Motor neuron (in vitro differentiated cells): ENCODE measurements around the gene XAF1. TPM values are rescaled to one million over a fixed set of nuclear protein-coding genes. Genes with fewer than 3 reads are reported as not detected.
"Not testable (repeated sequence)": the region's sequence is repeated elsewhere in the genome, so short reads cannot be mapped to it uniquely, and the experiment has no call there.

Experiments
- ATAC-seq, 8 experiments: fragments of 200-7000 bp; cut with Tn5 transposase; replicated peaks in 6 of 8; 2 replicates each; pipeline ENCODE4 v1.8.0; 2021; ENCODE audit warnings: mild to moderate bottlenecking in 8 of 8, moderate library complexity in 8 of 8
- H3K27ac ChIP-seq, 2 donors: fragments of 250-450 bp; sonication (Bioruptor Pico); 2 replicates each; pipeline ENCODE4 v1.9.0; 2021; ENCODE audit warnings: antibody characterized with exemption in 2 of 2, mild to moderate bottlenecking in 2 of 2, moderate library complexity in 1 of 2
- H3K4me1 ChIP-seq, 2 donors: fragments of 250-450 bp; sonication (Bioruptor Pico); replicated peaks in 1 of 2; 2 replicates each; pipeline ENCODE4 v1.6.1; 2021; ENCODE audit warnings: antibody characterized with exemption in 2 of 2, mild to moderate bottlenecking in 2 of 2, moderate library complexity in 1 of 2
- H3K4me3 ChIP-seq, 5 donors: fragments of 250-450 bp; sonication (Bioruptor Pico); 2 replicates each; pipeline ENCODE4 v1.9.0; 2021; ENCODE audit warnings: antibody characterized with exemption in 5 of 5, mild to moderate bottlenecking in 5 of 5, moderate library complexity in 4 of 5
- WGBS, 10 experiments: fragments of 450-650 bp; shearing (Covaris generic); methylation state at CpG; one replicate each; pipeline ENCODE4 v1.0.0; 2022; 5-methylcytosine and 5-hydroxymethylcytosine counted together
- in situ Hi-C, 9 experiments: fragments of 400-800 bp; cut with MboI; loops; one replicate each; pipeline ENCODE4 v1.15.0; 2021; ENCODE audit warnings: low sequenced_read_pairs in 9 of 9, low pct_unique_long_range_greater_than_20kb in 2 of 9; ENCODE audit not compliant: unreplicated experiment in 9 of 9
- total RNA-seq, 8 experiments: library from RNA; unstranded; fragments of 300-600 nt; gene quantifications; 2 replicates each; pipeline versions ENCODE4 v1.2.3 to v1.2.4, GENCODE V29; 2022

The XAF1 gene
- total RNA-seq, 8 experiments from 2014 or later: 0.27 to 56.7 (median 5.6) TPM; not detected in 1

GRCh38 chr17:6761779-6762178 lies 5.9 kb downstream of the XAF1 start:
- peak in 3 of 8 experiments; percentile 45 to 97 (median 69) for ATAC-seq
- Histone ChIP-seq H3K27ac (no peak overlapping the region), H3K4me3 (no peak overlapping the region), H3K4me1 (peaks cover 0 to 8% of the 10 kb centered on the region in 2 donors)
- WGBS, 10 experiments: 20 to 84% (median 63%) methylated on average over 1 to 8 of the region's 8 CpGs; no CpG with 5 or more reads in 4 of the 10 experiments
- in situ Hi-C loops: loop anchor here in 1 of 9 experiments (10.0 kb wide), 1 partner anchor 97 kb away; no protein-coding TSS in a partner anchor

GRCh38 chr17:6768447-6768846 lies 12.6 kb downstream of the XAF1 start:
- in situ Hi-C loops: loop anchor here in 1 of 9 experiments (10.0 kb wide), 1 partner anchor 104 kb away; no protein-coding TSS in a partner anchor
- H3K4me1 ChIP-seq: no peaks in the 10 kb centered on the region
- 56 to 100% (median 83%) methylated on average over 1 to 2 of the region's 2 CpGs for WGBS, 10 experiments
- ATAC-seq: no peak
- H3K27ac ChIP-seq: no peak overlapping the region
- no peak overlapping the region for H3K4me3 ChIP-seq

- H3K4me1 ChIP-seq: peaks cover 0 to 4% of the 10 kb centered on the region in 2 donors
- no peak overlapping the region for H3K4me3 ChIP-seq
- ATAC-seq: no peak
- 40 to 100% (median 56%) methylated on average over 1 of the region's 1 CpG; no CpG with 5 or more reads in 3 of the 10 experiments for WGBS, 10 experiments
- in situ Hi-C loops: no loop called here
- no peak overlapping the region for H3K27ac ChIP-seq
These were observed 16.2 kb downstream of the XAF1 start for GRCh38 chr17:6772016-6772415.

- in situ Hi-C loops, H3K27ac ChIP-seq, H3K4me1 ChIP-seq, H3K4me3 ChIP-seq, ATAC-seq: not testable (repeated sequence)
- WGBS, 10 experiments: 30 to 97% (median 83%) methylated on average over 2 to 7 of the region's 8 CpGs; no CpG with 5 or more reads in 1 of the 10 experiments
These were observed 19.1 kb downstream of the XAF1 start for GRCh38 chr17:6774906-6775305.

GRCh38 chr17:6775871-6776405 lies 20.1 kb downstream of the XAF1 start, which contains the start of gene FBXO39:
FBXO39 (plus strand) TSS chr17:6776215; CDS start chr17:6779869, 3,654 bp downstream.
- WGBS, 10 experiments: 0 to 25% (median 4%) methylated on average over 4 to 11 of the region's 49 CpGs; no CpG with 5 or more reads in 6 of the 10 experiments
- peak in 1 of 8 experiments; percentile 60 for ATAC-seq
- no peak within 1 kb of the TSS for H3K4me3 ChIP-seq

GRCh38 chr17:6779411-6779810 lies 23.6 kb downstream of the XAF1 start:
- WGBS, 10 experiments: 0 to 60% (median 36%) methylated on average over 1 to 2 of the region's 2 CpGs; no CpG with 5 or more reads in 4 of the 10 experiments
- no peak overlapping the region for H3K4me3 ChIP-seq
- peaks cover 0 to 4% of the 10 kb centered on the region in 2 donors for H3K4me1 ChIP-seq
- H3K27ac ChIP-seq: no peak overlapping the region
- in situ Hi-C loops: no loop called here
- ATAC-seq: no peak

More at GRCh38 chr17:6775871-6776405, 20.1 kb downstream of the XAF1 start, which contains the start of gene FBXO39:
- in situ Hi-C loops: no loop called here
- H3K27ac ChIP-seq: no peak within 1 kb of the TSS
- H3K4me1 ChIP-seq: peaks cover 0 to 4% of the 10 kb centered on the region in 2 donors

GRCh38 chr17:6780001-6780400 lies 24.2 kb downstream of the XAF1 start:
- no peak for ATAC-seq
- Histone ChIP-seq H3K4me3 (no peak overlapping the region), H3K4me1 (peaks cover 0 to 4% of the 10 kb centered on the region in 2 donors), H3K27ac (no peak overlapping the region)
- in situ Hi-C loops: no loop called here
- WGBS, 10 experiments: 48 to 83% (median 62%) methylated on average over 1 to 6 of the region's 8 CpGs; no CpG with 5 or more reads in 1 of the 10 experiments

GRCh38 chr17:6780886-6781285 lies 25.0 kb downstream of the XAF1 start:
- in situ Hi-C loops: no loop called here
- ATAC-seq: no peak

GRCh38 chr17:6782244-6782643 lies 26.4 kb downstream of the XAF1 start:
- Histone ChIP-seq H3K4me1 (no peaks in the 10 kb centered on the region), H3K4me3 (no peak overlapping the region), H3K27ac (no peak overlapping the region)
- 83 to 96% (median 90%) methylated on average over 2 to 4 of the region's 4 CpGs for WGBS, 10 experiments
- no peak for ATAC-seq
- in situ Hi-C loops: no loop called here

More at GRCh38 chr17:6780886-6781285, 25.0 kb downstream of the XAF1 start:
- Histone ChIP-seq H3K4me1 (peaks cover 0 to 3% of the 10 kb centered on the region in 2 donors), H3K4me3 (no peak overlapping the region), H3K27ac (no peak overlapping the region)
- WGBS, 10 experiments: 6 to 100% (median 80%) methylated on average over 1 to 3 of the region's 3 CpGs; no CpG with 5 or more reads in 3 of the 10 experiments

GRCh38 chr17:6786618-6787017 lies 30.8 kb downstream of the XAF1 start:
- 0 to 87% (median 60%) methylated on average over 1 to 8 of the region's 8 CpGs; no CpG with 5 or more reads in 2 of the 10 experiments for WGBS, 10 experiments
- Histone ChIP-seq H3K4me3 (no peak overlapping the region), H3K27ac (no peak overlapping the region), H3K4me1 (no peaks in the 10 kb centered on the region)
- ATAC-seq: no peak
- in situ Hi-C loops: no loop called here

- Histone ChIP-seq H3K4me1 (no peaks in the 10 kb centered on the region), H3K4me3 (no peak overlapping the region), H3K27ac (no peak overlapping the region)
- 47 to 82% (median 65%) methylated on average over 2 to 9 of the region's 10 CpGs; no CpG with 5 or more reads in 1 of the 10 experiments for WGBS, 10 experiments
- peak in 2 of 8 experiments; percentile 21 to 74 for ATAC-seq
- in situ Hi-C loops: no loop called here
These were observed 31.3 kb downstream of the XAF1 start for GRCh38 chr17:6787081-6787693.

- ATAC-seq: no peak
- no peak overlapping the region for H3K27ac ChIP-seq
- H3K4me3 ChIP-seq: no peak overlapping the region
- H3K4me1 ChIP-seq: no peaks in the 10 kb centered on the region
- WGBS, 10 experiments: 4 to 78% (median 51%) methylated on average over 1 to 4 of the region's 4 CpGs
- in situ Hi-C loops: no loop called here
These were observed 33.3 kb downstream of the XAF1 start for GRCh38 chr17:6789146-6789545.

GRCh38 chr17:6793748-6794493 lies 38.1 kb downstream of the XAF1 start:
- no peak for ATAC-seq
- Histone ChIP-seq H3K4me1 (no peaks in the 10 kb centered on the region), H3K4me3 (no peak overlapping the region), H3K27ac (no peak overlapping the region)
- in situ Hi-C loops: no loop called here
- WGBS, 10 experiments: 50 to 100% (median 77%) methylated on average over 1 to 3 of the region's 5 CpGs; no CpG with 5 or more reads in 3 of the 10 experiments
